NCI-H146 treated with DMSO at 0.1 percent for 48 hours (cell line): ENCODE results near the gene MRPL24.
A peak's percentile ranks its signal among the peaks of the same experiment; 100 is the strongest.

Source experiments
- DNase-seq: peaks from one replicate; lab custom pipeline; 2025; ENCODE audit not compliant: unreplicated experiment; lab: John Stamatoyannopoulos, UW

Gene MRPL24

GRCh38 chr1:156692925-156693847 is 47.7 kb downstream of the MRPL24 start:
- no peak for DNase-seq

DNA sequence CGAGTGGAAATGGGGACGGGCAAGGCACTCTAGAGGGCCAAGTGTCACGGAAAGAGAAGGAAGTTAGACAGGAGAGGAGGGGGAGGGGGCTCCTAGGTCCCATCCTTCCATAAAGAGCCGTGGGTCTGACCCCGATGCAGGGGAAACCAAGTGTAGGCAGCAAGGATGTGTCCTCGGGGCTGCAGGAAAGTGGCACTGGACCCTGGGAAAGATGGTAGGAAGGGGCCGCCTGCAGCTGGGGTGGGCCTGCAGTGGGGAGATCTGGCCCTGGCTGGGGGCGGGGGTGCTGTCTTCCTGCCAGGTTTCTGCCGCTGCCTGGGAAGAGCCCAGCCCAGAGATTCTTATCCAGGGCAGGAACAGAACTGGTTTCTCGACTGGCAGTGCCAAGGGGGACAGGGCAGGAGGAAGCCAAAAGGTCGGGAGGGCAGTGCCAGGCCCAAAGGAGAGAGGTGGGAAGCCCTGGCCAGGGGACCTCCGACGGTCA is 48.4 kb downstream of the MRPL24 start:
- no peak for DNase-seq

DNA sequence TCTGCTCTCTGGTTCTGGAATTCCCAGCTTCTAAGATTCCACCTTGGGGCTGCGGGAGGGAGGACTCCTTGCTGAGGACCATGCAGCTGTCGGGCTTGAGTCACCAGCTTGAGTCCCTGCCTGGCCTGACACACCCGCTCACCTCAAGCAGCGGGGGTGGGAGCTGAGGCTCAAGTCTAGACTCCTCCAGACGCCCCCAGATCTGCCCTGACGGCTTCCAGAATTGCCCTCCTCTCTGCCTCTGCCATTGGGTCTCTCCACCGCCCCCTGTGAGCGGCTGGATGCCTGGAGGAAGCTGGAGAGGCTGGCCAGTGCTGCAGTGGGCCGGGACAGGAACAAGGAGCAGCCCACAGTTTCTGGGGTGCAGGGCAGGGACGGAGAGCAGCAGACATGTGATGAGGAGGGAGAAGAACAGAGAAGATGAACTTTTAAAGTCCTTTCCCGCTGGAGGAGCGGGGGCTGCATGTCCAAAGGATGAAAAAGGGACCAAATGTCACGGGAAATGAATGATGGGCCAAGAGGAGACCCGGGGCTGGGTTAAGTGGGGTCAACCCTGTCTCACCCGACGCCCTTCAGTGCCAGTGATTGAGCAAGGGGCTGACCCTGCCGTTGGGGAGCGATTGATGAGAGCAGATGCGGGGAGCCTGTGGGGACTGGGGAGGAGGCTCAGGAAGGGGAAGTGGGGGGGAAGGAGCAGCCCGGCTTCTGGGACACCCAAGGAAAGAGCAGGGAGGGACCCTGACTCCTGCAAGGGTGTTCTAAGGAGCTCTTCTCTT is 49.0 kb downstream of the MRPL24 start:
- DNase-seq, result no peak

DNA sequence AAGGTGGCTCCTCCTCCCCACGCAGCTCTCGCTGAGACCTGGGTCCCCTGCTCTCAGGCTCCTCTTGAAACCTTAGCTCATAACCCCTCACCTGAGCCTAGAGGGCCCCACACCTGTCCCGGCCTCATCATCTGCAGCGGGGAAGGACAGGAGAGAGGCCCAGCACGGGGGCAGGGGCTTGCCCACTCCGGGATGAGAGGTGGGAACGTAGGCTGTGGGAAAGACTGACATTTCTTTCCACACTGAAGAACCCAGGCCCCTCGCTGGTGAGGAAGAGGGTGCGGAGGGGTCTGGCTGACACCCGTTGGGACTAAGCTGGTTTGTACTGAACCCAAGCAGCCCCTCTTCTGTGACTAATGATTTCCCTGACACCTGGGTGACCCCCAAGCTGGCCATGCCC is 49.7 kb downstream of the MRPL24 start:
- DNase-seq, result no peak

GRCh38 chr1:156690675-156691036 is 50.2 kb downstream of the MRPL24 start:
- DNase-seq, result no peak

- no peak for DNase-seq
These were observed 50.8 kb downstream of the MRPL24 start for GRCh38 chr1:156689953-156690674.

DNA sequence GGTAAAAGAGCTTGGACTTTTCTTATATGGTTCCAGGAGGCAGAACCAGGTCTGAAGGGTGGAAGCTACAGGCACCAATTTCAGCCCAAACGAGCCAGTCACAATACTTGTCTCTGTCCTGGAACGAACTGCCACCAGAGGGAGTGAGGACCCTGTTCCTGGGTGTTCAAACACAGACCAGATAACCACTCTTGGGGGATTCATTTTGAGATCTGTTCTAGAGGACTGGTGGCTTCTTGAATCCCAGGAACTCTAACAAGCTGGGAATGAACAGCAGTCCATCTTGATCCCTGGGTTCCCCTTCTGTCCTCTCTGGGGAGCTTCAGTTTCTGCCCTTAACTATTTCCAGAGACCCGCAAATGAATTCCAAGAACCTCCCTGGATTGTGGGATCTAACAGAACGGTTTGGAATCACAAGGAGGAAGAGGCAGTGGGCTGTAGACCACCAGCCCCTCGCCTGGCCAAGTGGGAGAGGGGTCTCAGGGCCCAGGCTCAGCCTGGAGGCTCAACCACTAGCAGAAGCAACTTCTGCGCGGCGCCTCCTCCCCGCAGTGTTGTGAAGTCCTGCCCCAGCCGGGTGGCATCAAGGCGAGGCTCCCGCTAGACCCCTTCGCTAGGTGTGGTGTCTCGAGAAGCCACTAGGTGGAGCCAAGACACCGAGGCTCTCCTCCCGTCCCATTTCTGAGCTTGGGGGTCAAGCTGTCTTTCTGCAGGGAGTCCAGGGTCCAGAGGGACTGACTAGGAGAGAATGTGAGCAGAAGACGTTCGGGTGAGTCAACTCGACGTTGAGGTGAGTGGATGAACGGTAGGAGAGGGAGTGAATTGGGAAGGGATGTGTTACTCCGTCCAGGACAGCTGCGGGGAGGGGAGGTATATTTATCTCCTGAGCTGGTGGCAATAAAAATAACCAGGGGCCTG is 51.6 kb downstream of the MRPL24 start:
- peak; percentile 66 for DNase-seq
